ENCODE results near the gene TENM3.
"Not testable (repeated sequence)": the region's sequence is repeated elsewhere in the genome, so short reads cannot be mapped to it uniquely, and the experiment has no call there.

Gene TENM3

DNA sequence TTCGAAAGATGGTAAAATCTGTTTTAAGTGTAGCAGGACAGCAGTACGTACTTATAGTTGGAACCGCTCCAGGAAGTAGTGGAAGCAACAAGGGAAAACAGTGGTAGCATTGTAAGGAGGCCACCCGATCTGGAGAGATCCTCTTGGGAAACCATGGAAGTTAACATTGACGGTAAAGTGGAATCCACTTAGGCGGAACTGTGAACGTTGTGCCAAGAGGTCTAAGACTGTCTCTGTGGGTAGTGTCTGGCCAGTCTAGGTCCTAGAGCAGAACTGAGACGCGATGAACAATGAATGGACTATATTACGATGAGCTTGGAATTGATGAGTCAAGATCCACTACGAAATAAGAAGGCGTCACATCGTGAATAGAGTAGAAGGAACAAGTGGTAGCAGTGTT lies 124.0 kb downstream of the TENM3 start:
- Mint-ChIP-seq H3K4me1 (ENCODE audit: low read depth) (no peaks in the 10 kb centered on the region), H3K27ac (no peak overlapping the region), H3K9me3 (no peaks in the 10 kb centered on the region), H3K4me3 (no peak overlapping the region), H3K36me3 (ENCODE audit: low read depth) (no peaks in the 10 kb centered on the region), H3K27me3 (no peaks in the 10 kb centered on the region)
- intact Hi-C loops (cut with micrococcal nuclease), result no loop called here

DNA sequence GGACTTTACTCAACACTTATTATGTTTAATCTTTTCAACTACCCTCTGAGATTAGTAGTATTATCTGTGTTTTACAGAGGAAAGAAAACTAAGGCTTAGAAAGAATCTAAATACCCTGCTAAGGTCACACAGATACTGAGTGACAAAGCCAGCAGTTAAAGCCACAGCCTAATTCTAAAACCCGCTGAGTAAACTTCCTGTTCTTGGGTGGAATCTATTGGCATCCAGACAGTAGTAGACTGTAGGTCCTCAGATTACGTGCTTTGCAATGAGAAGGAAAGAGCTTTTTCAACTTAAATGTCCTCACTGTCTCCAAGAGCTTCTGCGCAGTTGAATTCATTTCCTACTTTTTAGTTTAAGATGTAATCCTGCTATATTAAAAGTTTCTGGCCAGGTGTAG lies 126.0 kb downstream of the TENM3 start:
- Mint-ChIP-seq H3K4me3 (no peak overlapping the region), H3K27me3 (no peaks in the 10 kb centered on the region), H3K36me3 (ENCODE audit: low read depth) (no peaks in the 10 kb centered on the region), H3K9me3 (no peaks in the 10 kb centered on the region), H3K4me1 (ENCODE audit: low read depth) (no peaks in the 10 kb centered on the region), H3K27ac (no peak overlapping the region)
- intact Hi-C loops (cut with micrococcal nuclease), result no loop called here

DNA sequence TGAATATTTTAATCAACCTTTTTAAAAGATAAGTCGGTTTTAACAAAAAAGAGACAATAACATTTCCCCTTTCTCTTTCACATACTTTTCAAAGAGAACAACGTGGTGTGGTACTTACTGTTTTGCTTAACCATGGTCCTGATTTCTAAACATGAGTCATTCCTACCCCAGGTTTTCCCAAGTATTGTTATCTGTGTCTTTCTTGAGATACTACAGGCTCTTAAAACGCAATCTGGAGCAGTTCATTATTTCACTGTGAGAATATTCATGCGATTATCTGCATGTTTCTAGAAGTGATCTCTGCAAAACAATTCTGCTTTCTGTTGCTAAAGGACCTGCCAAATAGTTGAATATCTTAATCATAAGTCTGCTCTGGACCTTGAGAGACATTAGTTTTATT lies 127.3 kb downstream of the TENM3 start:
- no peaks in the 10 kb centered on the region for H3K27me3 Mint-ChIP-seq
- no peaks in the 10 kb centered on the region for H3K9me3 Mint-ChIP-seq
- H3K4me3 Mint-ChIP-seq, result no peak overlapping the region
- intact Hi-C loops (cut with micrococcal nuclease), result no loop called here
- no peaks in the 10 kb centered on the region for H3K36me3 Mint-ChIP-seq (ENCODE audit: low read depth)
- no peak overlapping the region for H3K27ac Mint-ChIP-seq
- no peaks in the 10 kb centered on the region for H3K4me1 Mint-ChIP-seq (ENCODE audit: low read depth)

DNA sequence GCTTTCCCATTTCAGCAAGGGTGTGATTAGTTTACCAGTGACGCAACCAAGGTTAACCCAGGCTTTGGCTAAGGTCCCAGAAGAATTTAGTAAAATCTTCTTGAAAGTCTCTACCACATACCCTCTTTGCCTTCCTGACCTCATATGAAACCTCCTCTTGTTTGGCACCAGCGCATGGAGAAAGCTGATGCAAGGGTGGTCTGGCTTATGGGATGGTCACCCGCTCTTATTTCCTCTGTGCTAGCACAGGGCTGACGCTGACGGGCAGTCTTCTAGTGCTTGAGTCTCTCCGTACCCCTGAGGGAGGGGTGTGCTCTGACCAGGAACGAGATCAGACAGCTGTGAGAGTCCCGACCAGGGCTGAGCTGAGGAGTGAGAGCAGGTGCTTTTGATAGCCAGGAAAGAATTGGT lies 137.6 kb downstream of the TENM3 start:
- H3K27ac Mint-ChIP-seq, result no peak overlapping the region
- intact Hi-C loops (cut with micrococcal nuclease), result no loop called here
- no peaks in the 10 kb centered on the region for H3K4me1 Mint-ChIP-seq (ENCODE audit: low read depth)
- no peaks in the 10 kb centered on the region for H3K27me3 Mint-ChIP-seq
- no peak overlapping the region for H3K4me3 Mint-ChIP-seq
- no peaks in the 10 kb centered on the region for H3K36me3 Mint-ChIP-seq (ENCODE audit: low read depth)
- peaks cover 9% of the 10 kb centered on the region for H3K9me3 Mint-ChIP-seq

DNA sequence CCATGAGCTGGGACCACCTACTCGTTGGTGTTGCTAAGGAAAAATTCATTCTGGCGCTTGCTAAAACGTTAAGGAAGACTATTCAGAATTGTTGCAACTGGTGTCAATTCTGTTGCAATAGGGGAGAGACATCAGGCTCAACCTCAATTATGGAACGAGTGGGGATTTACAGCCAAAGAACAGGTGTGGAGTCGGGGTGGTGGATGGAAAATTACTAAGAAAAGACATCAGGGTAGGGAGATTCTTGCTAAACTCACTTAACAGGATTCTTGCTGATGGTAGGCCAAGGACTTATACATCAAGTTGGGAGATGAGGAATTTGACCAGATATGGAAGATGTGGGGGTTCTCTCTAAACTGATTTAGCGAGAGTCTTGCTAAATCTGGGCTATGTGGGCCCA lies 139.7 kb downstream of the TENM3 start:
- Mint-ChIP-seq H3K4me1 (ENCODE audit: low read depth) (no peaks in the 10 kb centered on the region), H3K4me3 (no peak overlapping the region), H3K27me3 (no peaks in the 10 kb centered on the region), H3K27ac (no peak overlapping the region), H3K9me3 (peaks cover 6% of the 10 kb centered on the region), H3K36me3 (ENCODE audit: low read depth) (no peaks in the 10 kb centered on the region)
- intact Hi-C loops (cut with micrococcal nuclease), result no loop called here

DNA sequence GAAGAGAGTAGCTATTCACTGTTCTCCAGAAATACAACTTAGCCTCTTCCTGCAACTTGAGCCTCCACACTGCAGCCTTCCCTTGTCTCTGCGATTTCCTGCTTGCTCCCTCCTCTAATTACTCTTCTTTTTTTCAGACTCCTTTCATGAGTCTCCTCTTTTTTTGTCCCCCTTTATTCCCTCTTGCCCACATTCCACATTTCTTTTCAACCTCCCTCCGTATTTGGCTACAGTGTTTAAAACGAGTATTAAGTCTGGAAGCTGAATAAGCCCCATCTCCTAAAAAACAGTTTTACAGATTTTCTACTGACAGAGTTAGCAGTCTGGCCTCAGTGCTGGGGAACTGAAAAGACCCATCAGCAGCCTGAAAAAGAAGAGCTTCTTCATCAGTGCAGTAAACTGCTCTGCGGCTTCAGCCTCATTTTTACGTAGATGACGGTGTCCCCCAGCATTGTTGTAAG lies 141.5 kb downstream of the TENM3 start:
- intact Hi-C loops (cut with micrococcal nuclease), result no loop called here
- no peaks in the 10 kb centered on the region for H3K36me3 Mint-ChIP-seq (ENCODE audit: low read depth)
- H3K27ac Mint-ChIP-seq, result no peak overlapping the region
- no peak overlapping the region for H3K4me3 Mint-ChIP-seq
- no peaks in the 10 kb centered on the region for H3K27me3 Mint-ChIP-seq
- H3K4me1 Mint-ChIP-seq (ENCODE audit: low read depth), result no peaks in the 10 kb centered on the region
- no peaks in the 10 kb centered on the region for H3K9me3 Mint-ChIP-seq

DNA sequence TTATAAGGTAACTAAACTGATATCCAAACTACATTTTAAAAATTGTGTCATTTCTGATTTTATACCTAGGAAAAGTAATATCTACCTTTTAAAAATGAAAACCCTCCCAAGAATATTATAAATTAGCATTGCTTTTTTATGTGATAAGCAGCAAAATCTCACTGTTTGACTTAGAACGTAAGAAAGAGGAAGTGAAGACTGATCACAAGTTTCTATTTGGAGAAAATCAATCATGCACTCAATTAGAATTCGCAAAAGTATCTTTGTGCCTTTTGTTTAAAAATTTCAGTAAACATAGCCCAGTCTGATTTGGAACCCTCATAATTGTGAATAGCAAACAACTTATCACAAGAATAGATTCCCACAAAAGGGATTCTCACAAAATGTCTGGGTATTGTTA lies 142.7 kb downstream of the TENM3 start:
- Mint-ChIP-seq H3K4me1 (ENCODE audit: low read depth) (no peaks in the 10 kb centered on the region), H3K4me3 (no peak overlapping the region), H3K9me3 (no peaks in the 10 kb centered on the region), H3K36me3 (ENCODE audit: low read depth) (no peaks in the 10 kb centered on the region), H3K27ac (no peak overlapping the region), H3K27me3 (no peaks in the 10 kb centered on the region)
- intact Hi-C loops (cut with micrococcal nuclease), result no loop called here

DNA sequence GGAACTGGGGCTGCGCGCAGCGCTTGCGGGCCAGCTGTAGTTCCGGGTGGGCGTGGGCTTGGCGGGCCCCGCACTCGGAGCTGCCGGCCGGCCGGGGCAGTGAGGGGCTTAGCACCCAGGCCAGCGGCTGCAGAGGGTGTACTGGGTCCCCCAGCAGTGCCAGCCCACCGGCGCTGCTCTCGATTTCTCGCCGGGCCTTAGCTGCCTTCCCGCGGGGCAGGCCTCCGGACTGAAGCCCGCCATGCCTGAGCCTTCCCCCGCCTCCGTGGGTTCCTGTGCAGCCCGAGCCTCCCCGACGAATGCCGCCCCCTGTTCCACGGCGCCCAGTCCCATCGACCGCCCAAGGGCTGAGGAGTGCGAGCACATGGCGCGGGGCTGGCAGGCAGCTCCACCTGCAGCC lies 143.4 kb downstream of the TENM3 start:
- H3K4me3 Mint-ChIP-seq; H3K27ac Mint-ChIP-seq; H3K9me3 Mint-ChIP-seq; H3K27me3 Mint-ChIP-seq; H3K4me1 Mint-ChIP-seq (ENCODE audit: low read depth); intact Hi-C loops (cut with micrococcal nuclease); H3K36me3 Mint-ChIP-seq (ENCODE audit: low read depth): not testable (repeated sequence)

DNA sequence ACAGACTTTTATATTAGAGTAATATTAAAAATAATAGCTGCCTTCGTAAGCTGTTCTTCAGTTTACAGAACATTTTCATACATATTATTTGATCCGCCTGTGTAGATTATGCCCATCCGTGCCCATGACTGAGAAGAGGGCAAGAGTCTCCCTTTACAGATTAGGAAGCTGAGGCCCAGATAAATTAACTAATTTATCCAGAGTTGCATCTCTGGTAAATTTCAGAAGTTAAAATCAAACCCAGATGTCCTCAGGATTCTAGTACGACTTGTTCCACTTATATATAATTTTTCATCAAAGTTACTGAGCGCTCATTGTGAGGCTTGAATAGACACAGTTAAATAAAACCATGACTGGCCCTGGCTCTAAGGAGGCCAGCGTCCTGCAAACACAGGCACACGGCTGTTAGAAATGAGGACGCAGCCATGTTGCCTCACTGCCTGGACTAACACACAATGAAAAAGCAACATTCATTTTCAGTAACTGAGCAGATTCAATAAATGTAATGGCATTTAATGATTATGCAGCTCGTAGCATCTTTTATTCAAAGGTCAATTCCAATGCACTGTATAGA lies 148.0 kb downstream of the TENM3 start:
- no peak overlapping the region for H3K4me3 Mint-ChIP-seq
- no peak overlapping the region for H3K27ac Mint-ChIP-seq
- no peaks in the 10 kb centered on the region for H3K36me3 Mint-ChIP-seq (ENCODE audit: low read depth)
- H3K9me3 Mint-ChIP-seq, result no peaks in the 10 kb centered on the region
- no peaks in the 10 kb centered on the region for H3K4me1 Mint-ChIP-seq (ENCODE audit: low read depth)
- H3K27me3 Mint-ChIP-seq, result no peaks in the 10 kb centered on the region
- intact Hi-C loops (cut with micrococcal nuclease), result no loop called here

DNA sequence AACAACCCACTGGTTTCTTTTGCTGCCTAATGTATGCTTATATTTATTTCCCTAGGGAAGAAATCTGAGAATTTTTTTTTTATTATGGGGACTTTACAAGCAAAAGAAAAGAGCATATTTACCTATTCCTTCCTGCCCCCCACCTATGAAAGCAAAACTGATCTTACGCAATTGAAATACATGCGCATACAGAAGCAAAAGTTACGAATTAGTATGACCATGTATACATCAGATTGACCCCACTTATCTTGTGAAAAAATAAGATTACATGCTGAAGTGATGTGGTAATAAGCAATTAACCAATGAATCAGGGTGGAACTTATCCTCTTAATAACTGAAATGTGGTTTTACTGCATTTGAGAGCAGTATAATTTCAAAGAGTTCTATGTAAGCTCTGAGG lies 151.0 kb downstream of the TENM3 start:
- Mint-ChIP-seq H3K36me3 (ENCODE audit: low read depth) (no peaks in the 10 kb centered on the region), H3K4me3 (no peak overlapping the region), H3K27ac (no peak overlapping the region), H3K9me3 (no peaks in the 10 kb centered on the region), H3K27me3 (no peaks in the 10 kb centered on the region), H3K4me1 (ENCODE audit: low read depth) (no peaks in the 10 kb centered on the region)
- intact Hi-C loops (cut with micrococcal nuclease), result no loop called here

DNA sequence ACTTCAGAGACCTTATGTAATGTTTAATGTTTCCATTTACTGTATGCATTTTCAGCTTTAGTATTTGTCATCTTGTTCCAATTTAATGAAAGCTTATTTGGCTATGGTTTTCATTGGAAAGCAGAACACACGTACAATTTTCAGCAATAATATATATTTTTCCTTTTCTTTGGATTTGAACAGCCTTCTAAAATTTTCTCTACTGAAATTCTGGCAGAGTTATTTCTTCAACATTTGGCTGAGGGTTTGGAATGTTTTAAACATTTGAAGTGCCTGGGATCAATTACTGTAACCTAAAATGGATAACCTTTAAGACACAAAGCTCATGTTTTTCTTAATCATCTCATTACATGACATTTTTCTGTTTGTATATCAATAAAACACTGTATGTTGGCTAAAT lies 156.9 kb downstream of the TENM3 start:
- Mint-ChIP-seq H3K36me3 (ENCODE audit: low read depth) (no peaks in the 10 kb centered on the region), H3K4me1 (ENCODE audit: low read depth) (no peaks in the 10 kb centered on the region), H3K9me3 (no peaks in the 10 kb centered on the region), H3K4me3 (no peak overlapping the region), H3K27ac (no peak overlapping the region), H3K27me3 (no peaks in the 10 kb centered on the region)
- intact Hi-C loops (cut with micrococcal nuclease), result no loop called here

DNA sequence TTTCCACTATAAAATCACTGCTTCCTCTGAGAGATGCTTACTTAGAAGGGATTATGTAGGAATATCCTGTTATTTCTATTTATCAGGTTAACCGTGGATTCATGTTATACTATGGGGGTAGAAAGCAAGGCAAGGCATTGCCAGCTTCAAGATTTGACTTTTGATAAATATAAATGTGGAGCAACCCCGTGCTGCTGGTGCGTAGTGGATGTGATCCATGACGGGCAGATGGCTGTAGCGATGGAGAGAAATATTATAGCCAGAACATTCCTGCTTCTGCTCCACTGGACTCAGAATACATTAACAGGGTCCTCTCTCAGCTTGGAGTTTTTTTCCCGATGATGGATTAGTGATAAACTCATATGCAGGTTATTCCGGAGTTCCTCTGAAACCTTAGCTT lies 157.6 kb downstream of the TENM3 start:
- H3K36me3 Mint-ChIP-seq (ENCODE audit: low read depth), result no peaks in the 10 kb centered on the region
- H3K9me3 Mint-ChIP-seq, result no peaks in the 10 kb centered on the region
- H3K4me1 Mint-ChIP-seq (ENCODE audit: low read depth), result no peaks in the 10 kb centered on the region
- no peak overlapping the region for H3K27ac Mint-ChIP-seq
- H3K27me3 Mint-ChIP-seq, result no peaks in the 10 kb centered on the region
- no peak overlapping the region for H3K4me3 Mint-ChIP-seq
- intact Hi-C loops (cut with micrococcal nuclease), result no loop called here

DNA sequence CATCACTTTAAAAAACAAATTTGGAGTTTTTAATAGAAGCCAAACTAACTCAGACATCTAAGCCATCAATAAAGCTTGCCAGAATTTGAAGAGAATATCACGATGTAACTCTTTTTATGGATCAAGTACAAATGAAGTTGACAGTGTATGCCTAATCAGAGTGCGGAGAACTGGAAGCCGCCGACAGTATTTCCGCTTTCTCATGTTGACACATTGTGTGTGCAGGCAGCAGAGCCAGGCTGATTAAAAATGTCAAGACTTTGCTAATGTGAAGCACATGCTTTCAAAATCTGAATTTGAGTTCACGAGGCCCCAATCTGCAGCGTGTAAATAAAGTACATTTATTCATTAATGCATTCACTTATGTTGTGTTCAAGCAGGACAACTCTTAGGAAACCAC lies 161.2 kb downstream of the TENM3 start:
- intact Hi-C loops (cut with micrococcal nuclease), result no loop called here
- Mint-ChIP-seq H3K27ac (no peak overlapping the region), H3K36me3 (ENCODE audit: low read depth) (no peaks in the 10 kb centered on the region), H3K4me1 (ENCODE audit: low read depth) (no peaks in the 10 kb centered on the region), H3K4me3 (no peak overlapping the region), H3K9me3 (no peaks in the 10 kb centered on the region), H3K27me3 (no peaks in the 10 kb centered on the region)

DNA sequence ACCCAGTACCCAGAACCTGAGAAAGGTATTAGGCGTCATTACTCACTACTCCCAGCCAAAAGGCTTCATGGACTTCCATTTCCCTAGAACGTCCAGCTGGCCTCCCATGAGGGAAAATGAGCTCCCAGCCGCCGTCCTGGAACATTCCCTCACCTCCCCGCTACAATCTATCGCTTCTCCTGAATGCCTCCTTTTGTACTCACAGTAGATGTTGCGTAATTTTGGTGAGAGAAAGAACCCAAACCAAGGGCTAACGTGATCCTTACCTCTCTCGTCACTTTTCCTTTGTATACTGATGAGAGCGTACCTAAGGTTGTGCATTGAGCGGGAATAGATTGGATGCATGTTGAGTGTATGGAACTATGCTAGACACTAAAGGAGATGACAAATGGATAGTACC lies 161.9 kb downstream of the TENM3 start:
- no peaks in the 10 kb centered on the region for H3K9me3 Mint-ChIP-seq

DNA sequence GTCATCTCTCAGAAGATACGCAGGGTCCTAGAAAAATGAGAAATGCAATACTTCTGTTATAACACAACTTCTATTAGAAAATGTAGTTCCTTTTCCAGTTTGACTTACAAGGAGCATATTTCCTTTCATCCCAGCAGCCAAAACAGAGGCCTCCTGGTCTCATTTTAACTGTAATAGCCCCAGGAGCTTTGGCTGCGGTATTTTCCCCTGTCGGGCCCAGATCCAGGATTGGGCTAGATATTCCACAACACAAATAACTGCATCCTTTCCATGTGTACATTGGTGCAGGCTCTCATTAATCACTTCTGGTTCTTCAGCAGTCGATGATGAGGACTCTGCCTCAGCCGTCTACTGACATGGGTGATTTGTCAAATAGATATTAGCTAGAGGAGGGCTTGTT lies 166.1 kb downstream of the TENM3 start:
- Mint-ChIP-seq H3K27me3 (no peaks in the 10 kb centered on the region), H3K4me3 (no peak overlapping the region), H3K36me3 (ENCODE audit: low read depth) (no peaks in the 10 kb centered on the region), H3K27ac (no peak overlapping the region), H3K4me1 (ENCODE audit: low read depth) (no peaks in the 10 kb centered on the region), H3K9me3 (peaks cover 15% of the 10 kb centered on the region)
- intact Hi-C loops (cut with micrococcal nuclease), result no loop called here

More for the DNA sequence above, 161.9 kb downstream of the TENM3 start:
- Mint-ChIP-seq H3K4me3 (no peak overlapping the region), H3K4me1 (ENCODE audit: low read depth) (no peaks in the 10 kb centered on the region), H3K36me3 (ENCODE audit: low read depth) (no peaks in the 10 kb centered on the region), H3K27ac (no peak overlapping the region), H3K27me3 (no peaks in the 10 kb centered on the region)
- intact Hi-C loops (cut with micrococcal nuclease), result no loop called here
